Breast epithelium (tissue), 3 donors: Measurements from ENCODE around the gene AEBP1.

Source experiments
- POLR2A ChIP-seq: fragments of 450-650 bp; IDR thresholded peaks from one replicate; pipeline ENCODE4 v1.6.1; 2016; ENCODE audit warnings: antibody characterized with exemption, mild to moderate bottlenecking, moderate library complexity
- POLR2AphosphoS5 ChIP-seq, 3 donors: sonication (generic); formaldehyde crosslinking; IDR thresholded peaks; one replicate each; pipeline ENCODE4 v1.6.1; 2017; ENCODE audit warnings: antibody characterized with exemption in 3 of 3
- TF ChIP-seq, protein P1 (sequence below), 3 donors: fragments of 450-650 bp; IDR thresholded peaks; one replicate each; pipeline ENCODE4 v1.5.1; 2016 to 2017; ENCODE audit warnings: antibody characterized with exemption in 3 of 3, mild to moderate bottlenecking in 3 of 3, moderate library complexity in 3 of 3

DNA sequence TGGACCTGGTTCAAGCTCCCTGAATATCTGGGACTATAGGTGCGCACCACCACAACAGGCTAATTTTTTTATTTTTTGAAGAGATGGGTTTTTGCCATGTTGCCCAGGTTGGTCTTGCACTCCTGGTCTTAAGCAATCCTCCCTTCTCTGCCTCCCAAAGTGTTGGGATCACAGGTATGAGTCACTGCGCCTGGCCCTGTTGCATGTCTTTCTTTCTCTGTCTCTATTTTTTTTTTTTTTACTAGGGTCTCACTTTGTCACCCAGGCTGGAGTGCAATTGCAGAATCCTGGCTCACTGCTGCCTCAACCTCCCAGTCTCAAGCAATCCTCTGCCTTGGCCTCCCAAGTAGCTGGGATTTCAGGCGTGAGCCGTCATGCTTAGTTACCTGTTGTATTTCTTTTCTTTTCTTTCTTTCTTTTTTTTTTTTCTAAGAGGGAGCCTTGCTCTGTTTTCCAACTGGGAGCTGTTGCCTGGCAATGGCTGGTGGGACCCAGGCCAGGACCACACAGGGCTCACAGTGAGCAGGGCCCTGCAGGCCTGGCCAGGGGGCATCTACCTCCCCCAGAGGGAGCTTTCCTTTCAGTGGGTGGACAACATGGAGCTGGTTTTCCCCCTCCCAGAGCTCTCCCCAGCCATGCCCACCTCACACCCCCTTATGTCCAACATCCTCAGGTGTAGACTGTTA, 30.9 kb downstream of the AEBP1 start:
- TF ChIP-seq, protein P1, sequence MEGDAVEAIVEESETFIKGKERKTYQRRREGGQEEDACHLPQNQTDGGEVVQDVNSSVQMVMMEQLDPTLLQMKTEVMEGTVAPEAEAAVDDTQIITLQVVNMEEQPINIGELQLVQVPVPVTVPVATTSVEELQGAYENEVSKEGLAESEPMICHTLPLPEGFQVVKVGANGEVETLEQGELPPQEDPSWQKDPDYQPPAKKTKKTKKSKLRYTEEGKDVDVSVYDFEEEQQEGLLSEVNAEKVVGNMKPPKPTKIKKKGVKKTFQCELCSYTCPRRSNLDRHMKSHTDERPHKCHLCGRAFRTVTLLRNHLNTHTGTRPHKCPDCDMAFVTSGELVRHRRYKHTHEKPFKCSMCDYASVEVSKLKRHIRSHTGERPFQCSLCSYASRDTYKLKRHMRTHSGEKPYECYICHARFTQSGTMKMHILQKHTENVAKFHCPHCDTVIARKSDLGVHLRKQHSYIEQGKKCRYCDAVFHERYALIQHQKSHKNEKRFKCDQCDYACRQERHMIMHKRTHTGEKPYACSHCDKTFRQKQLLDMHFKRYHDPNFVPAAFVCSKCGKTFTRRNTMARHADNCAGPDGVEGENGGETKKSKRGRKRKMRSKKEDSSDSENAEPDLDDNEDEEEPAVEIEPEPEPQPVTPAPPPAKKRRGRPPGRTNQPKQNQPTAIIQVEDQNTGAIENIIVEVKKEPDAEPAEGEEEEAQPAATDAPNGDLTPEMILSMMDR (IDR thresholded peaks at IDR 0.05) = no peak
- TF ChIP-seq POLR2AphosphoS5 (IDR thresholded peaks at IDR 0.05) = no peak
- TF ChIP-seq POLR2A = no peak
